Measurements from ENCODE around the gene DCDC2C. TPM values are rescaled to one million over a fixed set of nuclear protein-coding genes. Genes with fewer than 3 reads are reported as not detected.

The DCDC2C gene
- total and polyA plus RNA-seq, 2 of the 4 experiments (the other 2 are of a cell fraction) = not detected

GRCh38 chr2:3885629-3886628, 182.6 kb downstream of the DCDC2C start:
- Histone ChIP-seq H3K4me2 (ENCODE audit: low read depth, low read length) (no peak overlapping the region), H2AFZ (replicated peaks; ENCODE audit: low read length, poor library complexity) (no peak overlapping the region), H4K5ac (ENCODE audit: low read depth, low read length) (no peak overlapping the region), H3K56ac (ENCODE audit: extremely low read depth, insufficient read depth, low read length) (no peak overlapping the region), H3K27me3 (ENCODE audit: control insufficient read depth, insufficient read depth, low read length) (no peaks in the 10 kb centered on the region), H4K8ac (ENCODE audit: low read depth in 2 of 2, low read length in 2 of 2) (no peak overlapping the region), H3K9me1 (ENCODE audit: insufficient read depth, low read length) (no peaks in the 10 kb centered on the region), H2BK120ac (ENCODE audit: low read depth, low read length) (no peak overlapping the region), H3K14ac (replicated peaks; ENCODE audit: low read depth, low read length) (no peak overlapping the region), H3K27ac (ENCODE audit: insufficient read depth, low read length) (no peak overlapping the region), H4K91ac (ENCODE audit: insufficient read depth, low read depth, low read length) (no peak overlapping the region), H3K4me3 (ENCODE audit: insufficient read depth, low read depth, low read length) (no peak overlapping the region), H2BK20ac (ENCODE audit: low read depth, low read length) (no peak overlapping the region), H3K4ac (ENCODE audit: low read depth, low read length) (no peak overlapping the region), H3K9me3 (ENCODE audit: control insufficient read depth, insufficient read depth, low read length) (peaks cover 9% of the 10 kb centered on the region), H3K36me3 (ENCODE audit: control insufficient read depth, insufficient read depth, low read length) (no peaks in the 10 kb centered on the region), H3K4me1 (ENCODE audit: control insufficient read depth, insufficient read depth, low read length) (no peaks in the 10 kb centered on the region), H3K23ac (ENCODE audit: low read depth, low read length) (no peak overlapping the region), H2AK5ac (ENCODE audit: low read depth, low read length) (no peak overlapping the region), H2BK5ac (ENCODE audit: low read depth, low read length, poor library complexity, severe bottlenecking) (no peak overlapping the region), H4K20me1 (ENCODE audit: insufficient read depth, low read length) (no peaks in the 10 kb centered on the region), H3K79me1 (ENCODE audit: low read depth in 1 of 2, low read length in 2 of 2) (no peaks in the 10 kb centered on the region), H2BK15ac (ENCODE audit: low read depth, low read length) (no peak overlapping the region), H3K9ac (ENCODE audit: low read depth, low read length) (no peak overlapping the region), H2AK9ac (replicated peaks; ENCODE audit: low read depth, low read length, poor library complexity) (no peak overlapping the region), H3K18ac (ENCODE audit: low read depth, low read length) (no peak overlapping the region)
- DNase-seq = no peak
- intact Hi-C loops (cut with micrococcal nuclease) = no loop called here
- no TSS peak for BruUV-seq (replicated peaks)
- CTCF ChIA-PET = no interaction called here
- no peak for ATAC-seq (ENCODE audit: low read depth)
- in situ Hi-C loops (cut with MboI; ENCODE audit: low sequenced_read_pairs) = no loop called here
- 29% methylated on average over 9 of the region's 24 CpGs; no CpG with 5 or more reads in 1 of the 2 experiments for WGBS, 2 experiments (ENCODE audit: extremely low coverage in 2 of 2, insufficient read length in 1 of 2)
- dilution Hi-C loops (cut with HindIII; ENCODE audit: low sequenced_read_pairs, unreplicated experiment) = no loop called here
- POLR2A ChIA-PET (ENCODE audit: unreplicated experiment) = no interaction called here
- TF ChIP-seq ELK1 (IDR thresholded peaks at IDR 0.05; ENCODE audit: borderline replicate concordance, low read depth, low read length) (no peak), CHD1 (IDR thresholded peaks at IDR 0.05; ENCODE audit: low read depth, low read length) (no peak), RFX5 (IDR thresholded peaks at IDR 0.05; ENCODE audit: low read depth, low read length) (no peak), MAFK (IDR thresholded peaks at IDR 0.05; ENCODE audit: low read depth, low read length) (no peak), POLR2A (IDR thresholded peaks at IDR 0.05; ENCODE audit: low read depth, low read length) (no peak), BHLHE40 (IDR thresholded peaks at IDR 0.05; ENCODE audit: low read depth, low read length) (no peak), RCOR1 (IDR thresholded peaks at IDR 0.05; ENCODE audit: insufficient replicate concordance, low read length) (no peak), RAD21 (IDR thresholded peaks at IDR 0.05; ENCODE audit: low read length) (no peak), CTCF (conservative IDR thresholded peaks at IDR 0.05; ENCODE audit: low read depth, low read length) (no peak), CEBPB (IDR thresholded peaks at IDR 0.05; ENCODE audit: low read depth, low read length) (no peak), NFE2L2 (IDR thresholded peaks at IDR 0.05; ENCODE audit: low read depth, low read length) (no peak), USF2 (IDR thresholded peaks at IDR 0.05; ENCODE audit: low read depth, low read length) (no peak), FOS (IDR thresholded peaks at IDR 0.05; ENCODE audit: low read depth, low read length) (no peak), MXI1 (IDR thresholded peaks at IDR 0.05; ENCODE audit: borderline replicate concordance, low read depth, low read length) (no peak), SMC3 (IDR thresholded peaks at IDR 0.05; ENCODE audit: low read depth, low read length) (no peak)
